IPS-NIHi7 (cell line): ENCODE results near the gene MAP3K4.

Source experiments
- DNase-seq: peaks from one replicate; pipeline ENCODE4 v3.0.0; 2012; ENCODE audit warnings: mixed read lengths; ENCODE audit errors: extremely low spot score

The MAP3K4 gene, protein sequence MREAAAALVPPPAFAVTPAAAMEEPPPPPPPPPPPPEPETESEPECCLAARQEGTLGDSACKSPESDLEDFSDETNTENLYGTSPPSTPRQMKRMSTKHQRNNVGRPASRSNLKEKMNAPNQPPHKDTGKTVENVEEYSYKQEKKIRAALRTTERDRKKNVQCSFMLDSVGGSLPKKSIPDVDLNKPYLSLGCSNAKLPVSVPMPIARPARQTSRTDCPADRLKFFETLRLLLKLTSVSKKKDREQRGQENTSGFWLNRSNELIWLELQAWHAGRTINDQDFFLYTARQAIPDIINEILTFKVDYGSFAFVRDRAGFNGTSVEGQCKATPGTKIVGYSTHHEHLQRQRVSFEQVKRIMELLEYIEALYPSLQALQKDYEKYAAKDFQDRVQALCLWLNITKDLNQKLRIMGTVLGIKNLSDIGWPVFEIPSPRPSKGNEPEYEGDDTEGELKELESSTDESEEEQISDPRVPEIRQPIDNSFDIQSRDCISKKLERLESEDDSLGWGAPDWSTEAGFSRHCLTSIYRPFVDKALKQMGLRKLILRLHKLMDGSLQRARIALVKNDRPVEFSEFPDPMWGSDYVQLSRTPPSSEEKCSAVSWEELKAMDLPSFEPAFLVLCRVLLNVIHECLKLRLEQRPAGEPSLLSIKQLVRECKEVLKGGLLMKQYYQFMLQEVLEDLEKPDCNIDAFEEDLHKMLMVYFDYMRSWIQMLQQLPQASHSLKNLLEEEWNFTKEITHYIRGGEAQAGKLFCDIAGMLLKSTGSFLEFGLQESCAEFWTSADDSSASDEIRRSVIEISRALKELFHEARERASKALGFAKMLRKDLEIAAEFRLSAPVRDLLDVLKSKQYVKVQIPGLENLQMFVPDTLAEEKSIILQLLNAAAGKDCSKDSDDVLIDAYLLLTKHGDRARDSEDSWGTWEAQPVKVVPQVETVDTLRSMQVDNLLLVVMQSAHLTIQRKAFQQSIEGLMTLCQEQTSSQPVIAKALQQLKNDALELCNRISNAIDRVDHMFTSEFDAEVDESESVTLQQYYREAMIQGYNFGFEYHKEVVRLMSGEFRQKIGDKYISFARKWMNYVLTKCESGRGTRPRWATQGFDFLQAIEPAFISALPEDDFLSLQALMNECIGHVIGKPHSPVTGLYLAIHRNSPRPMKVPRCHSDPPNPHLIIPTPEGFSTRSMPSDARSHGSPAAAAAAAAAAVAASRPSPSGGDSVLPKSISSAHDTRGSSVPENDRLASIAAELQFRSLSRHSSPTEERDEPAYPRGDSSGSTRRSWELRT (N-terminal part only)

GRCh38 chr6:160991406-160992060 is at the start of gene MAP3K4:
MAP3K4 (plus strand) TSS chr6:160991769; CDS start chr6:160991932, 163 bp downstream.
- DNase-seq = peak; percentile 80

- DNase-seq = no peak
Measured at GRCh38 chr6:160943997-160944396, 47.6 kb upstream of the MAP3K4 start.

DNA sequence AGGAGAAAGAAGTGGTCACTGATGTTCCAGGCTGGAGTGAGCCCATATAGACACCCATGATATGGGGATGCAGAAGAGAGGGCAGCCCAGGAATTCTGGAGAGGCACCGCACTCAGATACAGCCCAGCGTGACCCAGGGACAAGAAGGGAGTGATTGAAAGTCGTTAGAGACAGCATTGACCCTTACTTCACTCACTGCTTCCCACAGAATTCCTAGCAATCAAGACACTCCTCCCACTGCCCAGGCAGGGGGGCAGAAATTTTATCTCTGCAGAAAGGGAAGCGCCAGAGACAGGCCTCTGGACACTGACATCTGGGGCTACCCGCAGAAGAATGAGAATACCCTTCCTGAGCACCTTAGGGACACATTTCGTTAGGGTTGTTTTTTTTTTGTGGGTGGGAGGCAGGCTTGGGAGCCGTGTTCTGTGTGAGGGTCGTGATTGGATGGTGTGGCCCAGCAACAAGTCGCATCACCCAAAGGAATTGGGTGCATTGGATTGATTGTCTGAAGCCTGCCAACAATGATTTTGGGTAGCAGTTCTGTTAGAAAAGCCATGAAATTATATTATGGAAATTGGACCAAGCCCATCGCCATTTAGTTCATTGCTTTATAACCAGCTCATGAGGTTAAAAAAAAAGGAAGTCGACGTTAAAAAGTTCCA is 45.9 kb upstream of the MAP3K4 start:
- no peak for DNase-seq

GRCh38 chr6:160949531-160949930 is 42.0 kb upstream of the MAP3K4 start:
- no peak for DNase-seq

DNA sequence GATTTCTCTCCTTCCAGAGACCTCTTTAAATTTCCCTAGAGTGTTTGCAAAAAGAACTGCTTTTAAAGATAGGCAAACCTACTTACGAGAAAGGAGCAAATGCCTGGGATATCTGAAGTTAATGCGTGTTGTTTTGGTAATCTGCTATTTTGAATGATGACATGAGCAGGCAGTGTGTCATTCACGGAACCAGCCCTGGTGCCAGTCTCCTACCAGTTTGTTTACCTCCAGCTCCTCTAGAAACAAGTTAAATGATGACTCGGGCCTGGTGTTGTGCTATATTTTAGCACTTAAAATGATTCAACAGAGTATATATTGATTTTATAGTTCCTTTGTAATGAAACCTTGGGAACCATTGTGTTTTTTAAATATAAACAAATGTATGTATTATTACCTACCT is 41.1 kb upstream of the MAP3K4 start:
- no peak for DNase-seq

DNA sequence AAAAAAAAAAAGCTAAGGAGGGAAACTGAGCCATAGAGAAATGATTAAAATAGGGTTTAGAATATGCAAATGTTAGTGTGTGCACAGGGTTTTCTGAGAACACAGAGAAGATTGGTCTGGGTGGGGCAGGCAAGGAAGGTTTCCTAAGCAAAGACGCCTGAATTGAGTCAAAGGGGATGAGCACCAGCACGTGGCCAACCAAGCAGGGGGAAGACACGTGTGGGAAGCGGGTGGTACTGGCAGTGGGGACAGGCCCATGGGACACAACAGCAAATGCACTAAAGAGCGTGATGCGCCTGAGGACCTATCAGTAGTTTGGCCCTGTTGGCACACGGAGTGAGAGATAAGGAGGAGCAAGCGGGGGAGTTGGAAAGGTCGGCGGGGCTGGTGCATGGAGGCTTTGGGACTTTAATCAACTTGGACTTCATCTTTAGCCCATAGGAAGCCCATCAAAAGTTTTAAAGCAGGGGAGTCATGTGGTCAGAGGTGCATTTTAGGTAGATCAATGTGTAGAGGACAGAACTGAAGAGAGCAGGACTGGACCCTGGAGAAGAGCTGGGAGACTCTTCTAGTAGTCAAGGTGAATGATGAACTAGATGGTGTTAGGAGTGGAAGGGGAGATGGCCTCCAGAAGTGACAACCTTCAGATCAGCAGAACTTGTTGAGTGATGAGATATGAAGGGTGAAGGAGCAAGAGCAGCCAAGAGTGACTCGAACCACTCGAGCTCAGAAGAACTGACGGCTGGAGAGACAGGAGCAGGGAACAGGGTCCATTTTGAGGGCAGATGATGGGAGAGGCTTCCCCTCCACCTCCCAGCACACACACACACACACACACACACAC is 40.2 kb upstream of the MAP3K4 start:
- no peak for DNase-seq

DNA sequence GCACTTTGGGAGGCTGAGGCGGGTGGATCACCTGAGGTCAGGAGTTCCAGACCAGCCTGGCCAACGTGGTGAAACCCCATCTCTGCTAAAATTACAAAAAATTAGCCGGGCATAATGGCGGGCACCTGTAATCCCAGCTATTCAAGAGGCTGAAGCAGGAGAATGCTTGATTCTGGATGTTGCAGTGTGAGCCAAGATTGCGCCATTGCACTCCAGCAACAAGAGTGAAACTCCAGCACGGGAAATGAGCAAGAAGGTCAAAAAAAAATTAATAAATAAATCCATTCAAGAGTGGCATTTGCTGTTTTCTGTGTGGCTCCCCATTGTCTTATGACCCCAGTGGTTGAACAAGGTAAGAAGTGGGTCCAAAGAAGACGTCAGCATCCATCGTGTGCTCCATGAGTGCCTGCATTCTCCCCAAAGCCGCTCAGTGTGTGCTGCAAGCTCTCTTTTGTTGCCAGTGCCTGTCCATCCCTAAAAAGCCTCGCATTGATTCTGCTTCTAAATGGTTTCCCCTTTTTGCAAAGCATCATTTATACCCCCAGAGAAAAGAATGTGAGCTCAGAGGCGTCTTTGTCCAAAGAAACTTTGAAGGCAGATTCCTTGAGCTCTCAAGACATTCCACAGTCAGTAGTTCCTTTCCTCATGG is 38.8 kb upstream of the MAP3K4 start:
- DNase-seq = no peak

GRCh38 chr6:160955508-160956295 is 35.9 kb upstream of the MAP3K4 start:
- DNase-seq = no peak

GRCh38 chr6:160956300-160957035 is 35.1 kb upstream of the MAP3K4 start:
- no peak for DNase-seq

DNA sequence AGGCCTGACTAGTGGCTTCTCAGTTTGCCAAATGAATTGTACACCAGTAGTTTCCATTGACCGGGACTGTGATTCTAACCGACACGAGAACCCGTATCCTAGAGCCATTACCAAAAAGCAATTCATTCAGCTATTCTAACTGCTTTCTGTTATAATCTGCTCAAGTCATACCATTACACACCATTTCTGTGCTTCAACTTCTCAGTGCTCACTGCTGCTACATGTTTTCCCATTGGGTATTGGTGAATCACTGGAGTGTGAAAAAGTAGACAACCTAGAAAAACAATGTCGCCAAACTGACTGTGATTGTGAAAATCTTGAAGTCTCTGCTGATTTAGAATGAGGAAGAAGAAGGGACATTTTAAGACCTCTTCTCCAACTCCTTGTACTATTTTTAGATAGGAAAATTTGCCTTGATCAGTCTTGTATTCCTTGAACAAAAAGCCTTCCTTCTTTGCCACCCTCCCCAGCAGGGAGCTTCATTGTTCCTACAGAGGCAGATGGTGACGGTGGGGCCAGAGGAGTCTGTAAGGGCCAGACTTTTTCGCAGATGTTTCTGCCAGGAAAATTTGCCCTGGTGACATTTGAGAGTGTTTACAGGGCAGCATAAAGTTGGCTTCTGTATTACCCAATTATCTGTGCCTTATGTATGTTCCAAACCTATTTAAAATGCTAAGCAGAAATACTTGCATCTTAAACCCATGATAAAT is 31.7 kb upstream of the MAP3K4 start:
- no peak for DNase-seq

GRCh38 chr6:160960839-160961238 is 30.7 kb upstream of the MAP3K4 start:
- DNase-seq = no peak

GRCh38 chr6:160962835-160963623 is 28.5 kb upstream of the MAP3K4 start:
- no peak for DNase-seq

GRCh38 chr6:160963651-160964050 is 27.9 kb upstream of the MAP3K4 start:
- DNase-seq = no peak

DNA sequence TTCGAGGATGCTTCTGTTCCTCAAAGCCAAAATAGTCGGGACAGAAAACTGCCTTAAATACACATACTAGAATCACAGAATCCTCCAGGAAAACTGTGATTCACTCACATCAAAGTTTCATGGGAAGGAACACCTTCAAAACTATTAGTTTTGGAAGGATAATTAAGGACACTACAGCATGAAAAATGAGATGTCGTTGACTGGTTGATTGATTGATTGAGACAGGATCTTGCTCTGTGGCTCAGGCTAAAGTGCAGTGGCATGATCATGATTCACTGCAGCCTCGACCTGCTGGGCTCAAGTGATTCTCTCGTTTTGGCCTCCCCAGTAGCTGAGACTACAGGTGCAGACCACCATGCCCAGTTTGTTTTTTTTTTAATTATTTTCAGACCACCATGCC is 25.7 kb upstream of the MAP3K4 start:
- no peak for DNase-seq

- no peak for DNase-seq
Measured at GRCh38 chr6:160966493-160967229, 24.9 kb upstream of the MAP3K4 start.

DNA sequence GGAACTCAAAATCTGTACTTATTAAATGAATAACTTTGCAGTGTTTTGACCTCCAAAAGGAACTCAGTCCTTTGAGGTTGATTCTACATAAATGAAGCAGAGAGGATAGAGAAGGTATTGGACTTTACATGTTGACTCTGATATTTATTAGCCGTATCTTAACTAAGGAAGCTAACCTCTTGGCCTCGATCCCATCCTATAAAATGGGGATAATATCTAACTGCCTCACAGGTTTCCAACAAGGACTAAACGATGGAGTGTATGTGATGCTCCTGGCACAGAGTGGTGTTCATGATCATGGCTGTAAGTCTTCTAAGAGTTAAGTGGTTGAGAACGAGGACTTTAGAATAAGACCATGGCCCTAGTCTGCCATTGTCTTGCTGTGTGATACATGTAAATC is 24.2 kb upstream of the MAP3K4 start:
- no peak for DNase-seq
